T-cell (primary cell): Measurements from ENCODE around the gene TRPC4AP. TPM values are rescaled to one million over a fixed set of nuclear protein-coding genes. Genes with fewer than 3 reads are reported as not detected.

Source experiments
- ATAC-seq, 4 experiments: fragments of 200-7000 bp in 3 of 4; fragments of 150-1000 bp in 1 of 4; cut with Tn5 transposase; replicated peaks in 1 of 4; 1 replicate in 3 of 4; 2 replicates in 1 of 4; pipeline ENCODE4 v1.10.0; 2021; ENCODE audit warnings: moderate library complexity in 3 of 4, mild to moderate bottlenecking in 2 of 4, moderate number of reproducible peaks in 1 of 4
- CTCF ChIA-PET, 2 donors: fragments of 300-600 bp; sonication (Branson Sonifier 250); formaldehyde crosslinking; loops; one replicate each; lab custom pipeline; 2022; ENCODE audit warnings: antibody characterized with exemption in 2 of 2; lab: Charles Lee
- POLR2A ChIA-PET, 2 donors: fragments of 300-600 bp; sonication (Branson Sonifier 250); formaldehyde crosslinking; loops; one replicate each; lab custom pipeline; 2022; ENCODE audit warnings: antibody characterized with exemption in 2 of 2; lab: Charles Lee
- DNase-seq, 35 experiments: peaks; one replicate each; pipeline versions ENCODE4 v3.0.0 to v3.0.0-alpha.2; 2013 to 2023
- H3K27ac ChIP-seq: one replicate; pipeline ENCODE4 v1.5.1; 2013; ENCODE audit warnings: low read length
- H3K27me3 ChIP-seq, 2 experiments: replicated peaks in 1 of 2; 1 replicate in 1 of 2; 2 replicates in 1 of 2; pipeline versions ENCODE4 v1.6.1 to v1.7.0; 2013; ENCODE audit warnings: low read length in 1 of 2, mixed read lengths in 1 of 2; ENCODE audit not compliant: control insufficient read depth in 2 of 2, insufficient read depth in 2 of 2; ENCODE audit errors: extremely low read depth in 1 of 2
- H3K36me3 ChIP-seq, 2 donors: 1 replicate in 1 of 2; 2 replicates in 1 of 2; pipeline versions ENCODE4 v1.6.1 to v1.7.0; 2013; ENCODE audit warnings: low read length in 1 of 2; ENCODE audit not compliant: control insufficient read depth in 2 of 2, insufficient read depth in 1 of 2; ENCODE audit errors: extremely low read depth in 1 of 2
- H3K4me1 ChIP-seq, 2 experiments: 1 replicate in 1 of 2; 2 replicates in 1 of 2; pipeline versions ENCODE4 v1.6.1 to v1.7.0; 2013; ENCODE audit warnings: low read length in 2 of 2, mixed read lengths in 1 of 2; ENCODE audit not compliant: insufficient read depth in 2 of 2, control insufficient read depth in 1 of 2; ENCODE audit errors: extremely low read depth in 1 of 2
- H3K4me3 ChIP-seq, 2 donors: 1 replicate in 1 of 2; 2 replicates in 1 of 2; pipeline versions ENCODE4 v1.5.1 to v1.7.0; 2013; ENCODE audit warnings: mild to moderate bottlenecking in 2 of 2, low read length in 1 of 2, moderate library complexity in 1 of 2; ENCODE audit not compliant: control insufficient read depth in 1 of 2; ENCODE audit errors: extremely low read depth in 1 of 2
- H3K9me3 ChIP-seq: 2 replicates; pipeline ENCODE4 v1.7.0; 2013
- H3K27ac Mint-ChIP-seq, 2 donors: one replicate each; pipeline ENCODE4 v1.8.0; 2020 to 2021; ENCODE audit warnings: mild to moderate bottlenecking in 2 of 2, mixed read lengths in 2 of 2
- H3K27me3 Mint-ChIP-seq, 2 donors: one replicate each; pipeline ENCODE4 v1.8.0; 2021 to 2022; ENCODE audit warnings: mixed read lengths in 2 of 2
- H3K36me3 Mint-ChIP-seq: one replicate; pipeline ENCODE4 v1.8.0; 2021; ENCODE audit warnings: mixed read lengths
- H3K4me1 Mint-ChIP-seq, 3 donors: one replicate each; pipeline ENCODE4 v1.8.0; 2020 to 2022; ENCODE audit warnings: mixed read lengths in 3 of 3, mild to moderate bottlenecking in 1 of 3
- H3K4me3 Mint-ChIP-seq, 3 donors: one replicate each; pipeline ENCODE4 v1.8.0; 2020 to 2022; ENCODE audit warnings: mild to moderate bottlenecking in 3 of 3, mixed read lengths in 3 of 3, moderate library complexity in 3 of 3
- H3K9me3 Mint-ChIP-seq, 3 donors: one replicate each; pipeline ENCODE4 v1.8.0; 2020 to 2022; ENCODE audit warnings: mixed read lengths in 3 of 3
- WGBS: methylation state at CpG from one replicate; pipeline ENCODE4 v1.1.5; 2013; ENCODE audit warnings: missing lambda C conversion rate; ENCODE audit not compliant: insufficient coverage; 5-methylcytosine and 5-hydroxymethylcytosine counted together
- total RNA-seq, 35 experiments: library from RNA in 6 of 35; stranded (reverse) in 6 of 35; fragments of 120-200 nt in 1 of 35; gene quantifications; one replicate each; pipeline versions ENCODE4 v1.2.1 to v1.2.4 and lab custom pipeline; 2013 to 2026

Gene TRPC4AP
- total RNA-seq, 5 donors from 2014 or later (not counting 1 experiment from before 2014, with no cell fraction given): 56.3 to 65.5 (median 63.5) TPM

DNA sequence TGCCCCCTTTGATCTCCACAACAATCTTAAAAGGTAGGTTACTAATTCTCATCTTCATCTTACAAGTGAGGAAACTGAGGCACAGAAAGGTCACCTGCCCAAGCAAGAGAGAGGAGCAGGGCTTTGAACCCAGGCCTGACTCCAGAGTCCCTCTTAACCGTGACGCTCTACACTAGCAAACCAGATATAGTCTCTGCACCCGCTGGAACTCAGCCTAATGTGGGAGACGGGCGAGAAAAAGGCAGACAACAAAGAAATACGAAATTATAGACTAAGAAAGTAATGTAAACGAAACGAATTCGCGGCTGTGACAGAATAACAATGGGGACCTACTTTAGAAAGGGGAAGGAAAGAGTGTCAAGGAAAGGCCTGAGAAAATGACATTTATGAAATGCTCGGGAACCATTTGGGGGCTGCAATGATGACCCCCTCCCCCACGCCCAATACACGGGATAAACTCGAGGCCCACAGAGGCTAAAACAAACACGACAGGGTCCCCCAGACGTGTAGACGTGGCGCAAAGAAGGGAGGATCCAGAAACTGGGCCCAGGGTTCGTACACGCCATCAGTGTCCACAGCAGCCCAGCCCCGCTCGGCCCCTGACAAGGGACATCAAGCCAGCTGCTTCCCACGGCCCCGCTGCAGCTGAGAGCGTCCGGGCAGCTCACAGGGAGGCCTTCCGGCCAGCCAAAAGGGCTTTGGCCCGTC, 637 bp downstream of the TRPC4AP start:
- H3K27me3 ChIP-seq: no peaks in the 10 kb centered on the region
- peaks cover 13 to 36% of the 10 kb centered on the region in 2 experiments for H3K4me1 ChIP-seq
- peak; percentile 11 to 20 (median 16) for ATAC-seq
- H3K27ac ChIP-seq: peak overlapping the region; percentile 56
- no peaks in the 10 kb centered on the region for H3K9me3 ChIP-seq
- peaks cover 0 to 10% of the 10 kb centered on the region in 2 donors for H3K36me3 ChIP-seq
- DNase-seq: peak in 3 of 35 experiments; percentile 6 to 28 (median 14)
- no peaks in the 10 kb centered on the region for H3K9me3 Mint-ChIP-seq
- H3K4me3 ChIP-seq: peak overlapping the region; percentile 88 to 91
- no peaks in the 10 kb centered on the region for H3K27me3 Mint-ChIP-seq
- peaks cover 44 to 56% (median 55%) of the 10 kb centered on the region in 3 donors for H3K4me1 Mint-ChIP-seq
- ChIA-PET CTCF (interaction anchor here in 1 of 2 donors (0.5 to 0.9 kb wide), 3 partner anchors 13 to 228 kb away, joined by 3 to 4 read pairs (median 3); no protein-coding TSS in a partner anchor), POLR2A (interaction anchor here in 1 of 2 donors (0.8 kb wide), 1 partner anchor 76 kb away, joined by 4 read pairs; no protein-coding TSS in a partner anchor)
- H3K36me3 Mint-ChIP-seq: peaks cover 10% of the 10 kb centered on the region
- H3K4me3 Mint-ChIP-seq: peak overlapping the region; percentile 86 to 98 (median 87)
- H3K27ac Mint-ChIP-seq: peak overlapping the region; percentile 80 to 83
- WGBS: 0% methylated on average over 16 of the region's 28 CpGs

DNA sequence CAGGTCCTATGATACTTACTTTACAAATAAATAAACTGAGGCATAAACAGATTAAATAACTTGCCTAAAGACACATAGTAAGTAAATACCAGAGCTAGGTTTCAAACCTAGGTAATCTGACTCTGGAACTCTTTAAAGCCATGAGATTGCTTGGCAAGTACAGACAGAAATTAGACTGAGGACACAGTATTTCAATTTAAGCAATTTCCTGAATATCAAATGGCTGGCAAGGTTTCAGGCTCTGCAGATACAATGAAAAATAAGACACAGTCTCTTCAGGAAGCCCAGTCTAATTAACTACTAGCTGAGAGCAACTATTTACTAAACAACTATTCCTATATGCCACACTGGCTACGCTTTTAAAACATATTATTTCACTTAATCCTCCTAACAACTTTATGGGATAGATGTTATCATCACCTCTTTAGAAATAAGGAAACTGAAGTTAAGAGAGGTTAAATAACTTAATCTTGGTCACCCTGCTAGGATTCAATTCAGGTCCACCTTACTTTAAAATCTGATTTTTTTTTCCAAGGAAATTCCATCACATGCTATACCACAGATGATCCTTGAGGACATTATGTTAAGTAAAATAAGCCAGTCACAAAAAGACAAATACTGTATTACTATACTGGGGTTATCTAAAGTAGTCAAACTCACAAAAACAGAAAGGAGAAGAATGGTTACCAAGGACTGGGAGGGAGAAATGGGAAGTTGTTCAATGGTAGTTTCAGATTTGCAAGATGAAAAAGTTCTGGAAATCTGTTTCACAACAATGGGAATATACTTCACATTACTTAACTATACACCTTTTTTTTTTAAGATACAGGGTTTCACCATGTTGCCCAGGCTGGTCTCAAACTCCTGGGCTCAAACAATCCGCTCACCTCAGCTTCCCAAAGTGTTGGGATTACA, 4.1 kb downstream of the TRPC4AP start:
- peak overlapping the region in 1 of 2 donors; percentile 41 for H3K27ac Mint-ChIP-seq
- H3K4me1 ChIP-seq: peaks cover 15 to 41% of the 10 kb centered on the region in 2 experiments
- POLR2A ChIA-PET: no interaction called here

DNA sequence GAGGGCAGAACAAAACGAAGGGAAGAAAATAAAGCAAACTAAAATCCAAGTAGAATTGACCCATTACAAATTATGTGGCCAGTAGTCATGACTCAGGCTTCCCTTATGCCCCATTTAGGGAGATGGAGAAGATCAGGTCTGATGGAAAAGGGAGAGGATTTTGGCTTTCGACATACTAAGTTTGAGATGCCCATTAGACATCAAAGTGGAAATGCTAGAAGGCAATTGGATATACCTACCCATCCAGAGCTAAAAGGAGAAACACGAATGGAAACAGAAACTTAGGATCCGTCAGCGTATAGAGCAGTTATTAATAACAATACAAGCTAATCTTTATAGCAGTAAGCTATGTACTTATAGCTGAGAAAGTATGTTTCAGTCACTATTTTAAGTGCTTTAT, 4.8 kb downstream of the TRPC4AP start:
- Histone ChIP-seq H3K4me3 (no peak overlapping the region), H3K27me3 (no peaks in the 10 kb centered on the region), H3K4me1 (peaks cover 13 to 34% of the 10 kb centered on the region in 2 experiments), H3K27ac (no peak overlapping the region), H3K36me3 (peaks cover 0 to 10% of the 10 kb centered on the region in 2 donors), H3K9me3 (no peaks in the 10 kb centered on the region)
- Mint-ChIP-seq H3K4me1 (peaks cover 60 to 65% (median 65%) of the 10 kb centered on the region in 3 donors), H3K36me3 (peaks cover 10% of the 10 kb centered on the region), H3K27me3 (no peaks in the 10 kb centered on the region), H3K27ac (peak overlapping the region in 1 of 2 donors; percentile 41), H3K4me3 (no peak overlapping the region), H3K9me3 (no peaks in the 10 kb centered on the region)
- ChIA-PET CTCF (interaction anchor here (1.0 to 1.1 kb wide), 2 partner anchors 8 to 9 kb away, joined by 3 to 9 read pairs; no protein-coding TSS in a partner anchor), POLR2A (interaction anchor here in 1 of 2 donors (0.7 kb wide), 1 partner anchor 1406 kb away, joined by 3 read pairs; no protein-coding TSS in a partner anchor)
- ATAC-seq: no peak
- no peak for DNase-seq
- no CpG with 5 or more reads among the region's 5 CpGs for WGBS

More for the DNA sequence above, 4.1 kb downstream of the TRPC4AP start:
- Histone ChIP-seq H3K9me3 (no peaks in the 10 kb centered on the region), H3K27ac (no peak overlapping the region), H3K27me3 (no peaks in the 10 kb centered on the region), H3K4me3 (no peak overlapping the region), H3K36me3 (peaks cover 0 to 10% of the 10 kb centered on the region in 2 donors)
- DNase-seq (no peak), ATAC-seq (no peak)
- H3K27me3 Mint-ChIP-seq: no peaks in the 10 kb centered on the region
- CTCF ChIA-PET: interaction anchor here (1.0 to 1.1 kb wide), 2 partner anchors 8 kb away, joined by 3 to 9 read pairs; no protein-coding TSS in a partner anchor
- peaks cover 60 to 65% (median 65%) of the 10 kb centered on the region in 3 donors for H3K4me1 Mint-ChIP-seq
- WGBS: no CpG with 5 or more reads among the region's 2 CpGs
- peaks cover 10% of the 10 kb centered on the region for H3K36me3 Mint-ChIP-seq
- no peaks in the 10 kb centered on the region for H3K9me3 Mint-ChIP-seq
- H3K4me3 Mint-ChIP-seq: no peak overlapping the region

DNA sequence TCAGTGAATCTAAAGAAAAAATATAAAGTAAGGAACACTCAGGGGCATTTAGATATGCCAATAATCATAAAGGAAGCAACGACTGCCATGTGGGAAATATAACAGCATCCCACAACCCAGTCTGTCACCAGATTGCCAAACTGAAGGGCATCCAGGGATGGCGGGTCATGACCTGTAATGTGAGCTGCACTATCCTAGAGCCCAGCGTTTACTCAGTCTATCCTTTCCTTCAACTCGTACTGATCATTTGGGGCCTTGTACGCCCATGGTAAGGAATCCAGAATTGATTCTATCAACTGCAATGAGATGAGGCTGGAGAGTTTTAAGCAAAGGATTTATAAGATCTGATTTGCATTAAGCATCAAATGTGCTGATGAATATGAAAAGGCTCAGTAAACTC, 5.3 kb downstream of the TRPC4AP start:
- no peaks in the 10 kb centered on the region for H3K27me3 Mint-ChIP-seq
- H3K27ac Mint-ChIP-seq: peak overlapping the region in 1 of 2 donors; percentile 41
- Histone ChIP-seq H3K36me3 (peaks cover 0 to 10% of the 10 kb centered on the region in 2 donors), H3K27me3 (no peaks in the 10 kb centered on the region), H3K4me3 (no peak overlapping the region), H3K27ac (no peak overlapping the region), H3K9me3 (no peaks in the 10 kb centered on the region), H3K4me1 (peaks cover 13 to 33% of the 10 kb centered on the region in 2 experiments)
- H3K9me3 Mint-ChIP-seq: no peaks in the 10 kb centered on the region
- peaks cover 63 to 66% (median 66%) of the 10 kb centered on the region in 3 donors for H3K4me1 Mint-ChIP-seq
- DNase-seq (no peak), ATAC-seq (no peak)
- no peak overlapping the region for H3K4me3 Mint-ChIP-seq
- ChIA-PET POLR2A (interaction anchor here (0.6 to 0.7 kb wide), 3 partner anchors 8 to 1407 kb away, joined by 3 read pairs; no protein-coding TSS in a partner anchor), CTCF (interaction anchor here (1.0 to 1.1 kb wide), 2 partner anchors 9 kb away, joined by 3 to 9 read pairs; no protein-coding TSS in a partner anchor)
- WGBS: 100% methylated on average over 1 of the region's 5 CpGs
- peaks cover 10% of the 10 kb centered on the region for H3K36me3 Mint-ChIP-seq

DNA sequence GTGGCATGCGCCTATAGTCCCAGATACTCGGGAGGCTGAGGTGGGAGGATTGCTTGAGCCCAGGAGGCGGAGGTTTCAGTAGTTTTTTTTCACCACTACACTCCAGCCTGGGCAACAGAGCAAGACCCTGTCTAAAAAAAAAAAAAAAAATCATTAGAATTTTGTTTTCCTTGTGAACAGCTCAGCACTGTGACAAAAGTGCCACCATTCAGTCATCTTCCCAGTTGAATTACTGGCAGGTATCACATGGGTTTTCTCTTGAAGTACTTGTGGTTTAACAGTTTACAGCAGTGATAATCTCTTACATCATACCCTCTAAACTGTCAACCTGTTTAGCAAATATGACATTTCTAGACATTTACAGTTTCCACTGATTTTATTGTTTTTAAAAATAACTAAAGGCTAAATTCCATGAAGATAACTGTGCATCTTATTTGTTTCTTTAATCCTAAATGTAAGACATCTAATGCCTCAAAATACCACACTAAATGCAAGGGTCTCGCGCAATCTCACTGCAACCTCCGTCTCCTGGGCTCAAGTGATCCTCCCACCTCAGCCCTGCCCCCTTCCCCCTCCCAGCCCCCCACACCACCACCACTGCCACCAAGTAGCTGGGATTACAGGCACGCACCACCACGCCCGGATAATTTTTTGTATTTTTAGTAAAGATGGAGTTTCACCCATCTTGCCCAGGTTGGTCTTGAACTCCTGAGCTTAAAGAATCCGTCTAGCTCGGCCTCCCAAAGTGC, 7.0 kb downstream of the TRPC4AP start:
- peaks cover 10% of the 10 kb centered on the region for H3K36me3 Mint-ChIP-seq
- Histone ChIP-seq H3K27ac (no peak overlapping the region), H3K36me3 (peaks cover 0 to 10% of the 10 kb centered on the region in 2 donors), H3K4me1 (peaks cover 7 to 22% of the 10 kb centered on the region in 2 experiments), H3K27me3 (no peaks in the 10 kb centered on the region), H3K4me3 (no peak overlapping the region), H3K9me3 (no peaks in the 10 kb centered on the region)
- no peak overlapping the region for H3K4me3 Mint-ChIP-seq
- H3K4me1 Mint-ChIP-seq: peaks cover 64 to 69% (median 68%) of the 10 kb centered on the region in 3 donors
- ATAC-seq (peak in 3 of 4 experiments; percentile 64 to 83 (median 64)), DNase-seq (peak in 2 of 35 experiments; percentile 21 to 52)
- WGBS: no CpG with 5 or more reads among the region's 11 CpGs
- ChIA-PET POLR2A (no interaction called here), CTCF (interaction anchor here (0.6 kb wide), 2 partner anchors 11 to 1539 kb away, joined by 3 to 4 read pairs; no protein-coding TSS in a partner anchor)
- no peak overlapping the region for H3K27ac Mint-ChIP-seq
- no peaks in the 10 kb centered on the region for H3K9me3 Mint-ChIP-seq
- no peaks in the 10 kb centered on the region for H3K27me3 Mint-ChIP-seq
